Fibroblast of skin of abdomen (primary cell): ENCODE measurements around the gene SPTLC2.
"Not testable (repeated sequence)": the region's sequence is repeated elsewhere in the genome, so short reads cannot be mapped to it uniquely, and the experiment has no call there.

ENCODE experiments used
- DNase-seq: peaks from one replicate; pipeline ENCODE4 v3.0.0-alpha.2; 2013

SPTLC2 gene

GRCh38 chr14:77547512-77548180 is 68.8 kb downstream of the SPTLC2 start:
- DNase-seq: no peak

- DNase-seq: not testable (repeated sequence)
These were observed 71.3 kb downstream of the SPTLC2 start for GRCh38 chr14:77545171-77545570.

GRCh38 chr14:77544571-77544970 is 71.9 kb downstream of the SPTLC2 start:
- no peak for DNase-seq

- DNase-seq: peak; percentile 38
These were observed 72.7 kb downstream of the SPTLC2 start for GRCh38 chr14:77543637-77544334.

GRCh38 chr14:77543240-77543551 is 73.2 kb downstream of the SPTLC2 start:
- DNase-seq: no peak

- peak; percentile 15 for DNase-seq
These were observed 73.8 kb downstream of the SPTLC2 start for GRCh38 chr14:77542421-77543239.

GRCh38 chr14:77541905-77542304 is 74.5 kb downstream of the SPTLC2 start:
- DNase-seq: no peak

- not testable (repeated sequence) for DNase-seq
These were observed 79.5 kb downstream of the SPTLC2 start for GRCh38 chr14:77536951-77537350.

GRCh38 chr14:77531071-77531470 is 85.4 kb downstream of the SPTLC2 start:
- DNase-seq: no peak

GRCh38 chr14:77529963-77530362 is 86.5 kb downstream of the SPTLC2 start:
- no peak for DNase-seq

- DNase-seq: no peak
These were observed 87.2 kb downstream of the SPTLC2 start for GRCh38 chr14:77529213-77529612.

- not testable (repeated sequence) for DNase-seq
These were observed 87.7 kb downstream of the SPTLC2 start for GRCh38 chr14:77528701-77529100.

- DNase-seq: no peak
These were observed 90.2 kb downstream of the SPTLC2 start for GRCh38 chr14:77526266-77526665.

GRCh38 chr14:77524536-77524935 is 91.9 kb downstream of the SPTLC2 start:
- DNase-seq: no peak

GRCh38 chr14:77523109-77523508 is 93.3 kb downstream of the SPTLC2 start:
- no peak for DNase-seq

- DNase-seq: no peak
These were observed 95.9 kb downstream of the SPTLC2 start for GRCh38 chr14:77520555-77520954.

- DNase-seq: no peak
These were observed 100.3 kb downstream of the SPTLC2 start for GRCh38 chr14:77516126-77516525.

- no peak for DNase-seq
These were observed 104.8 kb downstream of the SPTLC2 start for GRCh38 chr14:77511486-77512162.

- no peak for DNase-seq
These were observed 107.1 kb downstream of the SPTLC2 start for GRCh38 chr14:77509366-77509765.

- DNase-seq: no peak
These were observed 107.6 kb downstream of the SPTLC2 start for GRCh38 chr14:77508876-77509275.

GRCh38 chr14:77508249-77508648 is 108.2 kb downstream of the SPTLC2 start:
- peak; percentile 13 for DNase-seq

- DNase-seq: no peak
These were observed 108.7 kb downstream of the SPTLC2 start for GRCh38 chr14:77507762-77508161.

GRCh38 chr14:77505031-77505430 is 111.4 kb downstream of the SPTLC2 start:
- DNase-seq: no peak
